CD4-positive, alpha-beta T cell treated with Interleukin-12 subunit alpha and Interleukin-12 subunit beta, for 1 hour (primary cell): ENCODE measurements around the gene AXDND1.
"Not testable (repeated sequence)": the region's sequence is repeated elsewhere in the genome, so short reads cannot be mapped to it uniquely, and the experiment has no call there.

ENCODE experiments used
- DNase-seq: peaks from one replicate; pipeline ENCODE4 v3.0.0-alpha.2; 2020

The AXDND1 gene

DNA sequence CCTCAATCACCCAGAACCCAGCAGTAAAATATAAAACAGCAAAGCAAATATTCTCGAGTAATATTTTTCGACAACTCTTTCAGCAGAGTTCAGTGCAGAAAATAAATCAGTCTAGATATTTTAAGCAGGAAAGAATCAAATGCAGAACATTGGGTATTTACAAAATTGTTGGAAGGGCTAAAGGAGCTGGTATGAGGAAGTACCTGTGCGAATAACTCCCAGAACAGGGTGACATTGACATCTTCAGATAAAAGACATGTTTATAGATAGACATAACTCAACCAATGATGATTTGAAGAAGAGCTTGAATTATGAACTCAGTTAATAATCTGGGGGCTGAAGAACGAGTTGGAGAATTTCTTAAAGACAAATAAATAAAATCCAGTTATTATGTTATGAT is 6.4 kb downstream of the AXDND1 start:
- DNase-seq: no peak

DNA sequence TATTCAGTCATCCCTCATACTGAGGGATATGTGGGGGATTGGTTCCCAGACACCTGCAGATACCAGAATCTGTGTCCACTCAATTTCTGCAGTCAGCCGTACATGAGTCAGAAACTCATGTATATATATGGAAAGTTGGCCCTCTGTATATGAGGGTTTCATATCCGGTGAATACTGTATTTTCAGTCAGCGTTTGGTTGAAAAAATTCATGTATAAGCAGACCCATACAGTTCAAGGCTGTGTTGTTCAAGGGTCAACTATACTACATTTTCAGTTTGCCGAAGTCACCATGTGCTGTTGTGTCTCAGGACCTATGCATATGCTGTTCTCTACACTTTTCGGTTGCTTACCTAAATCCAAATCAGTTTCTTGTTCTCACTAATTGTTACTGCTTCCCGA is 10.5 kb downstream of the AXDND1 start:
- DNase-seq: no peak

DNA sequence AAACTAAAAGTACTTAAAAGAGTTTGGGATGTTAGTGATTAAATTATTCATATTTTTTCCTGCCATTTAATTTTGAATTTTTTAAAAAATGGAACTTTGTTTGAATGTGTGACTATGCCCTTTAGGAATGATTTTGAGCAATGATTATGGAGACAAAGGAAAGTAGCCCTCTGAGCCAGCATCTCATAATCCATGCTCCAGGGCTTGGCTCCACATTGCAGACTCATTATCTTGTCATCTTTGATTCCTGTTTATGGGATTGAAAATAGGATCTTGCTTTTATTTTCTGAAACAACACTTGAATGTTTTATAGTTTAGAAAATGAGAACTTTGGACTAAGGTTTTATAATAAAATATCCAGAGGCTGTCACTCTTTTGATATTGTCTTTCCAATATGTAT is 14.5 kb downstream of the AXDND1 start:
- no peak for DNase-seq

DNA sequence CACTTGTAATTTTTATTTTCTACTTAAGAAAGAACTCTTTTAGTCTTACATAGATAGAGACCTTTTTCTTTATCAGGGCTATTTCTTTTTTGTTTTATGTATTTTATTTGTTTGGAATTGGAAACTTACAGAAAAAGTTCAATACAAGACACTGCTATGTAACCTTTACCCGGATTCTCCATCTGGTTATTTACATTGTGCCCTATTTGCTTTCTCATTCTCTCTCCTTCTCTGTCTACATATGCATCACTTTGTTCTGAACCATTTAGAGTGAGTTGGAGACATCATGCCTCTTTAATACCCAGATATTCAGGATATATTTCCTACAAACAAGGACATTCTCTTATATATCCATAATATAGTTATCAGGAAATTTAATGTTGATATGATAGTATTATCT is 18.3 kb downstream of the AXDND1 start:
- DNase-seq: no peak

DNA sequence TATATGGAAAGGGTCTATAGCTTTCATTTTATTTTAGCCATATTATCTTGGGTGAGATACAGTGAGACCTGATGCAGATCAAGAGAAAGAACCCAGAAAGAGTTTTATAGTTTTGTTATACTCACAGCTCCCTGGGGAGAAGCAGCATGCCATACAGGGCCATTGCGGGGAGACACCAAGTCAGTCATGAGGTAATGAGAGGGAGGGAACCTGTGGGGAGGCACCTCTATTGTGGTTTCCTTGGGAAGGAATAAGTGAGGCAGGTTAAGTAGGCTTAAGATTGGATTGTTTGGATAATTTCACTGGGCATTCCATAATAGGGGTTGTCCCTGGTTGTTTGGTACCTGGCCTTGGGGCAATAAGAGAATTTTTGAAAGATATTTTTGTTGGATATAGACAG is 19.7 kb downstream of the AXDND1 start:
- no peak for DNase-seq

DNA sequence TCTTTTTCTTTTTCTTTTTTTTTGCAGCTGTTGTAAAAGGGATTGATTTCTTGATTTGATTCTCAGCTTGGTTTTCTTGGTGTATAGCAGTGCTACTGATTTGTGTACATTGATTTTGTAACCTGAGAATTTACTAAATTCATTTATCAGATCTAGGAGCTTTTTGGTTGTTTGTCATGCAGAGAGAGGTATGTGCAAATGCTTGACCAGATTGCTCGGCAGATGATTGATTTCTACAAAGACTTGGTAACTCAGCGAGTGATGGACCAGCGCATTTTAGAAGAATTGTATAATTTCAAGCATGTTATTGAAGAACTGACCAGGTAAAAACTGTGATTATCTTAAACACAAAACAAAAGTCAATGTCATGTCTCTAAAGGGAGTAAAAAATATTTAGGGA is 27.9 kb downstream of the AXDND1 start:
- no peak for DNase-seq

DNA sequence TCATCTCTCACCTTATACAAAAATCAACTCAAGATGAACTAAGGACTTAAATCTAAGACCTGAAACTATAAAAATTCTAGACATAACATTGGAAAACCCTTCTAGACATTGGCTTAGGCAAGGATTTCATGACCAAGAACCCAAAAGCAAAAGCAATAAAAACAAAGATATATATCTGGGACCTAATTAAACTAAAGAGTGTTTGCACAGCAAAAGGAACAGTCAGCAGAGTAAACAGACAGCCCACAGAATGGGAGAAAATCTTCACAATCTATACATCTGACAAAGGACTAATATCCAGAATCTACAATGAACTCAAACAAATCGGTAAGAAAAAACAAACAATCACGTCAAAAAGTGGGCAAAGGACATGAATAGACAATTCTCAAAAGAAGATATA is 33.6 kb downstream of the AXDND1 start:
- DNase-seq: not testable (repeated sequence)

DNA sequence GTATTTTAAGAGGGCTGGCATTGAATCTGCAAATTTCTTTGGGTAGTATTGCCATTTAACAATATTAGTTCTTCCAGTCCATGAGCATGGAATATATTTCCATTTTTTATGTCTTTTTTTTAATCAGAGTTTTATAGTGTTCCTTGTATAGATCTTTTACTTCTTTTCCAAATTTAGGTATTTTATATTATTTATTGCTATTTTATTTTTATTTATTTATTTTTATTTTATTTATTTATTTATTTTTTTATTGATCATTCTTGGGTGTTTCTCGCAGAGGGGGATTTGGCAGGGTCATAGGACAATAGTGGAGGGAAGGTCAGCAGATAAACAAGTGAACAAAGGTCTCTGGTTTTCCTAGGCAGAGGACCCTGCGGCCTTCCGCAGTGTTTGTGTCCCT is 52.0 kb downstream of the AXDND1 start:
- DNase-seq: not testable (repeated sequence)

DNA sequence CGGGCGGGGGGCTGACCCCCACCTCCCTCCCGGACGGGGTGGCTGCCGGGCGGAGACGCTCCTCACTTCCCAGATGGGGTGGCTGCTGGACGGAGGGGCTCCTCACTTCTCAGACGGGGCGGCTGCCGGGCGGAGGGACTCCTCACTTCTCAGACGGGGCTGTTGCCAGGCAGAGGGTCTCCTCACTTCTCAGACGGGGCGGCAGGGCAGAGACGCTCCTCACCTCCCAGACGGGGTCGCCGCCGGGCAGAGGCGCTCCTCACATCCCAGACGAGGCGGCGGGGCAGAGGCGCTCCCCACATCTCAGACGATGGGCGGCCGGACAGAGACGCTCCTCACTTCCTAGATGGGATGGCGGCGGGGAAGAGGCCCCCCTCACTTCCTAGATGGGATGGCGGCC is 52.9 kb downstream of the AXDND1 start:
- not testable (repeated sequence) for DNase-seq

DNA sequence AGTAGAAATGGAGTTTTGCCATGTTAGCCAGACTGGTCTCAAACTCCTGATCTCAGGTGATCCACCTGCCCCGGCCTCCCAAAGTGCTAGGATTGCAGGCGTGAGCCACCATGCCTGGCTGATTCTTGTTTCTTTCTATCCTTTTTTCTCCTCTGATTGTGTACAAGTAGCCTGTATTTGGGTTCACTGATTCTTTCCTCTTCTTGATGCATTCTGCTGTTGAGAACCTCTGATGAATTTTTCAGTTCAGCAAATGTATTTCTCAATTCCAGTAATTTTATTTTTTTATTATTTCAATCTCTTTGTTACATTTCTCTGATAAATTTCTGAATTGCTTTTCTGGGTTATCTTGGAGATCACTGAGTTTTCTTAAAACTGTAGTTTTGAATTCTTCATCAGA is 58.8 kb downstream of the AXDND1 start:
- no peak for DNase-seq

DNA sequence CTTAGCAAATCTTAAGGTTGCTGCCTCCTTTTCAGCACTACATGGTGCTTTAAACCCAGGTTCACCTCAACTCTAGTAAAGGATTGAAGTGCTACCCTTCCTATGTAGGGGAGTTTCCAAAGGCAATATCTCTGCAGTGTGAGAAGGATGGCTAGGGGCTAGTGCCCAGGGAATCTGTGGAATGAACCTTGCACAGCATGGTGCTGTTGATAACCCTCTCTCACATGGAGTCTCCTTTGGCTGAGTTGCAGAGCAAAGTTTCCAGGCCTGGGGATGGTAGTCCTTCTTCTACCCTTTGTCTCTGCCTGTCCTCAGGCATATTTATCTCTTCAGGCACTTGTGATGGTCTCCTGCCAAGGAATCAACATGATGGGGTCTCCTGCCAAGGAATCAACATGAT is 59.4 kb downstream of the AXDND1 start:
- no peak for DNase-seq

DNA sequence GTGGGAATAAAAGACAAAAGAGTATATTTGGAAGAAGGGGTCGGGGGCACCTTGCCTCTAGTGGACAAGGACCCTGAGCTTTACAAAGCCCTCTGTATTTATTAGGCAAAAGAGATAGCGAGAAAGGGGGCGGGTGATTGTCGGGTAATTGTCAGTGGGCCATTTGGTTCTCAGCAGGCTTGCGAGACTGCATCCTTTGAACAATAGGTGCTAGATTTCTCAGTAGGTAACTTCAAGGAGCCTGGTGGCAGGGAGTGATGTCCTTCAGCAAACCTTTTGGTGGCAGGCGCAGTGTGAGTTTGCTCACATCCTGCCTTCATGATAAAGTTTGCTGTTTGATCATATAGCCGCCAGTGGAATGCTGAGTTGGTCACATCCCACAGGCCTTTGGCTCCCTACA is 71.4 kb downstream of the AXDND1 start:
- no peak for DNase-seq

DNA sequence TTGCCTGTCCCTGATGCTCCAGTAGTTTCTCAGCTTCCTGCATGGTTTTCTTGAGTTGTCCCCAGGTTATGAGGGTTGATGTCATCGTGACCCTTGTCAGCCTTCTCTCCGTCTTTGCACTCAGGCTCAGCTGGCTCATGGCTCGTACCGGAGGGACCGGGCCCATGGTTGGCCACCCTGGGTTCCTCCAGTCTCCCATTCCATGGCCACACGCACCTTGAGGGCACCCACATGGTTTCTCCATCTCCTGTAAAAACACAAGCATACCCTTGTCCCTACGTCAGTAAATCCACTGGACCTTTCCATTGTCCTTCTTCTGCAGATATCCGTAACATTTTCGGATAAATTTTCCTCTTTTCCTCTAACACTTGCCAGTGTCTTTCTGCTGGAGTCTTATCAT is 73.9 kb downstream of the AXDND1 start:
- DNase-seq: not testable (repeated sequence)

DNA sequence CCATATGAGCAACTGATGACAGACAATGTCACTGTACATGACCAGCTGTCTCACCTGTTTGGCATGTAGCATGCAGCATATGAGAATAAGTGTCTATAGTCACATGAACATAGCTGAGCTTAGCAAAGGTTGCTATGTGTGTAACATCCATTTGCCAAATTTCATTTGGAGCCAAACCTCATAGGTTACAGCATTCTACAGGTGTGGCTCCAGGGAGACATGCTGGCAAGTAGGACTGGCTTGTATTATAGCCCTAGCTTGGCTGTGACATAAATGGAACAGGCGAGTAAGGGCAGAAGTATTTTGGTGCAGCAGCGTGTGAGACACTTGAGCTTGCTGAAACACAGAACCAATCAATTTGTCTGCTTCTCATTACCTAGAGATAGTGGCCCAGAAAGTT is 74.5 kb downstream of the AXDND1 start:
- DNase-seq: not testable (repeated sequence)

DNA sequence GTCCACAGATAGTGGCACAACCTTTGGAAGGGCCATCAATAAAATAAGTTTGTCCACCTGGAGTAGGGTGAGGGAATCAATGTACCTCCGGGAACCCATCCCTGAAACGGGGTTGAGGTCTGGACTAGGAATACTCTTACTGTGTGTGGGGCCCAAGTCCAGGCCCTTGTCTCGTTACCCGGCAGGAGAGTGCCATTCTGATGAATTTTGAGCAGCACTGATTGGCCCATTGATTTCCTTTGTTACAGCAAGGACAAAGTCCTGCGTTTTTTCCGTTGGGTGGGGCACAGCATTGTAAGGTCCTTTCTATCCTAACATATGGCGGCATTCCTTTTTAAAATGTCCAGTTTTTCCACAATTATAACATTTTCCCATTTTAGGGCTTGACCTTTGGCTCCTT is 75.2 kb downstream of the AXDND1 start:
- DNase-seq: no peak

DNA sequence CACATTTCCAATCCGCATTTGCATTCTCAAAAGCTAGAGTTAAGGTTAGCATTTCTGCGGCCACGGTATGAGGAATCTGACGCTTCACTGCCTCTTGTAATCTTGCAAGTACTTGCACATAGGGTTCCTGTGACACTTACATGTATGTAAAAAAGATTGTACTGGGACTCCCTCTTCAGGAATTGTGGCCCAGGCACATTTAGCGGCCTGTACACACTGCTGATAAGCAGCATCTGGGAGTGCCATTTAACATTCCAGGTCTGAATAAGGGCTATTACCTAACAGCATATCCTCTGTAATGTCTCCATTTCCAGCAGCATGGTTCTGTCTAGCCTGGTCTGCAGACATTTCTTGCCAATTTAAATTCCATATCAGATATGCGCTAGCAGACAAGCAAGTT is 75.7 kb downstream of the AXDND1 start:
- no peak for DNase-seq

DNA sequence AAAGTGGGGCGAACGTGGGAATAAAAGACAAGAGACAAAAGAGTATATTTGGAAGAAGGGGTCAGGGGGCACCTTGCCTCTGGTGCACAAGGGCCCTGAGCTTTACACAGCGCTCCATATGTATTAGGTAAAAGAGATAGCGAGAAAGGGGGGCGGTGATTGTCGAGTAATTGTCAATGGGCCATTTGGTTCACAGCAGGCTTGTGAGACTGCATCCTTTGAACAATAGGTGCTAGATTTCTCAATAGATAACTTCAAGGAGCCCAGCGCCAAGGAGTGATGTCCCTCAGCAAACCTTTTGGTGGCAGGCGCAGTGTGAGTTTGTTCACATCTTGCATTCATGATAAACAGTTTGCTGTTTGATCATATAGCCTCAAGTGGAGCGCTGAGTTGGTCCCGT is 77.1 kb downstream of the AXDND1 start:
- not testable (repeated sequence) for DNase-seq

DNA sequence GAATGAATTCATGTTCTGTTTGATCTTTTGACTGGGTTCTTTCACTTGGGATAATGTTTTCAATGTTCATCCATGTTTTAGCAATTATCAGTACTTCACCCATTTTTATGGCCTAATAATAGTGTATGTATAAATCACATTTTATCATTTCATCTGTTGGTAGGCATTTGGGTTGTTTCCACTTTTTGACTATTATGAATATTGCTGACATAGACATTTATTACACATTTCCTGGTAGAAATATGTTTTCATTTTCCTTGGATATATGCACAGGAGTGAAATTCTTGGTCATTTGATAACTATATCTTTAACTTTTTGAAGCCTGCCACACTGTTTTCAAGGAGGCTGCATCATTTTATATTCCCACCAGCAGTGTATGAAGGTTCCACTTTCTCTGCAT is 79.8 kb downstream of the AXDND1 start:
- no peak for DNase-seq

DNA sequence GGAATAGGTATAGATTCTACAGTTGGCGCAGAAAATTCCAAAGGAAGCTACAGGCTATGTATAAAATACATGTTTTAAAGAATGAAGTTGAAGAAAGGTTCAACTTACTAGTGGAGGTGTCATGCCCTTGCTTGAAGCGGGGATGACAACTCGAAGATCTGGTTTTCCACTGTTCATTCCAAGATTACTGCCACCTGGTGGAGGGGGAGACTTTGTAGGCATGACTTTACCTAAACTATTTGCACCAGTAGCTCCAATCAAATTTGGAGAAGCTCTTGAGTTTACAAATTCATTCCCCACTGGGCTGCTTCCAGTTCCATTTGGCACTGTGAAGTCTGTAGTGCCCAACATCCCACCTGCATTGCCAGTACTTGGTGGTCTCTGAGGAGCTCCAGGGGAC is 81.7 kb downstream of the AXDND1 start:
- DNase-seq: peak; percentile 5

DNA sequence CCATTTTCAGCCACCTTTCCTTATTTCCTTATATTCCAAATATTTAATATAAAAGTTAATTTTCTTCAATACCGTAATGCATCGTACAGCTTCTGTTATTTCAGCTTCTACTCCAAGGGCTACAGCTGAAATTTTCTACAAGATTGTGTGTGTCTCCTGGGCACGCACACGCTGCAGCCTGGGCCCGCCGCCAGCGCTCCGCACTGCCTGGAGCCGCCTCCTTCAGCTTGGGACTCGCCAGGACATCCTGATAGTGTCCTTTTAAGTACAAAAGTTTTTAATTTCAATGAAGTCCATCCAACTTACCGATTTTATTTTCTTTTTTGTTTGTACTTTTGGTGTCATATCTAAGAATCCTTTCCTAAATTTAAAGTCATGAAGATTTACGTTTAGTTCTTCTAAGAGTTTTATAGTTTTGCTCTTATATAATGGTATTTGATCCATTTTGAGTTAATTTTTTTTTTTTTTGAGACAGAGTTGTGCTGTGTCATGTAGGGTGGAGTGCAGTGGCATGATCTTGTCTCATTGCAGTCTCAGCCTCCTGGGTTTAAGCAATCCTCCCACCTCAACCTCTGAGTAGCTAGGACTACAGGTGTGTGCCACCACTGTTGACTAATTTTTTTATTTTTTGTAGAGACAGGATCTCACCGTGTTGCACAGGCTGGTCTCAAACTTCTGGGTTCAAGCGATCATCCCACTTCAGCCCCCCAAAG is 82.8 kb downstream of the AXDND1 start:
- DNase-seq: no peak

DNA sequence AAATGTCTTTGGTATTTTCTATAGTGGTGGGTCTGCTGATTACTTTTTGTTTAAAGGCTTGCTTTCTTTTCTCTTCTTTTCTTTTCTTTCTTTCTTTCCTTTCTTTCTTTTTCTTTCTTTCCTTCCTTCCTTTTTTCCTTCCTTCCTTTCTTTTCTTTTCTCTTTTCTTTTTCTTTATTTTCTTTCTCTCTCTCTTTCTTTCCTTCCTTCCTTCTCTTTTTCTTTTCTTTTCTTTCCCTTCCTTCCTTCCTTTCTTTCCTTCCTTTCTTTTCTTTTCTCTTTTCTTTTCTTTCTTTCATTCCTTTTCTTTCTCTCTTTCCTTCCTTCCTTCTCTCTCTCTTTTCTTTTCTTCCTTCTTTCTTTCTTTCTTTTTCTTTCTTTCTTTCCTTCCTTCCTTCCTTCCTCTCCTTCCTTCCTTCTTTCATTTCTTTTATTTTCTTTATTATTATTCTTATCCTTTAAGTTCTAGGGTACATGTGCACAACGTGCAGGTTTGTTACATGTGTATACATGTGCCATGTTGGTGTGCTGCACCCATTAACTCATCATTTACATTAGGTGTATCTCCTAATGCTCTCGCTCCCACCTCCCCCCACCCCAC is 93.9 kb downstream of the AXDND1 start:
- not testable (repeated sequence) for DNase-seq

DNA sequence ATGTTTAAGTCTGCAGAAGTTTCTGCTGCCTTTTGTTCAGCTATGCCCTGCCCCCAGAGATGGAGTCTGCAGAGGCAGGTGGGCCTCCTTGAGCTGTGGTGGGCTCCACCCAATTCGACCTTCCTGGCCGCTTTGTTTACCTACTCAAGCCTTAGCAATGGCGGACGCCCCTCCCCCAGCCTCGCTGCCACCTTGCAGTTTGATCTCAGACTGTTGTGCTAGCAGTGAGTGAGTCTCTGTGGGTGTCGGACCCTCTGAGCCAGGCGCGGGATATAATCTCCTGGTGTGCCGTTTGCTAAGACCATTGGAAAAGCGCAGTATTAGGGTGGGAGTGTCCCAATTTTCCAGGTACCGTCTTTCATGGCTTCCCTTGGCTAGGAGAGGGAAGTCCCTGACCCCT is 99.9 kb downstream of the AXDND1 start:
- DNase-seq: not testable (repeated sequence)

DNA sequence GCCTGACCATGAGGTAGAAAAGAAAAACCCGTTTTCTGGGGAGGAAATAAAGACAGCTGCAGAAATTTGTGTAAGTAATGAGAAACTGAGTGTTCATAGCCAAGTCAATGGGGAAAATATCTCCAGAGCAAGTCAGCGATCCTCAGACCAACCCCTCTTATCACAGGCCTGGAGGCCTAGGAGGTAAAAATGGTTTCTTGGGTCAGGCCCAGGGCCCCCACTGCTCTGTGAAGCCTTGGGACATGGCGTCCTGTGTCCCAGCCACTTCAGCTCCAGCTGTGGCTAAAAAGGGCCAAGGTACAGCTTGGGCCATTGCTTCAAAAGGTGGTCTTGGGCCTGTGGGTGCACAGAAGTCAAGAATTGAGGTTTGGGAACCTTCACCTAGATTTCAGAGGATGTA is 108.9 kb downstream of the AXDND1 start:
- no peak for DNase-seq

DNA sequence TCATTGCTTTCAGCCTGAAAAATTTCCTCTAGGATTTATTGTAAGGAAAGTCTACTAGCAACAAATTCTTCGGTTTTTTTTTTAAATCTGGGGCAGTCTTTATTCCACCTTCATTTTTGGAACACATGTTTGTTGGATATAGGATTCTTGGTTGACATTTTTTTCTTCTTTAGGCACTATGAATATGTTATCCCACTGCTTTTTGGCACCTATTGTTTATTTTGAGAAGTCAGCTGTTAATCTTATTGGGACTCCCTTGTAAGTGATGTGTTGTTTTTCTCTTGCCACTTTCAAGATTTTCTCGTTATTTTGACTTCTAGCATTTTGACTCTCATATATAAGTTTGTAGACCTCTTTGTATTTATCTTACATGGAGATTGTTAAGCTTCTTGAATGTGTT is 110.7 kb downstream of the AXDND1 start:
- DNase-seq: no peak

DNA sequence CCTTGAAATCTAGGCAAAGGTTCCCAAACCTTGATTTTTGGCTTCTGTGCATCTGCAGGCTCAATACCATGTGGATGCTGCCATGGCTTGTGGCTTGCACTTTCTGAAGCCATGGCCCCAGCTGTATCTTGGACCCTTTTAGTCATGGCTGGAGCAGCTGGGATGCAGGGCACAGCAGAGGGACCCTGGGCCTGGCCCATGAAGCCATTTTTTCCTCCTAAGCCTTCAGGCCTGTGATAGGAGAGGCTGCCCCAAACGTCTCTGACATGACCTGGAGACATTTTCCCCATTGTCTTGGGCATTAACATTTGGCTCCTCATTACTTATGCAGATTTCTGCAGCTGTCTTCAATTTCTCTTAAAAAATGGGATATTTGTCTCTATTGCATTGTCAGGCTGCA is 112.6 kb downstream of the AXDND1 start:
- DNase-seq: no peak
